GM21576 (cell line): ENCODE measurements around the gene ADPRHL1.
A peak's percentile ranks its signal among the peaks of the same experiment; 100 is the strongest.
"Not testable (repeated sequence)": the region's sequence is repeated elsewhere in the genome, so short reads cannot be mapped to it uniquely, and the experiment has no call there.

ENCODE experiments used
- ATAC-seq: cut with Tn5 transposase; IDR thresholded peaks from one replicate; pipeline ENCODE4 v1.9.1; 2021; ENCODE audit warnings: mild to moderate bottlenecking, moderate library complexity; ENCODE audit not compliant: unreplicated experiment

The ADPRHL1 gene

GRCh38 chr13:113403255-113404104, 49.8 kb downstream of the ADPRHL1 start:
- no peak for ATAC-seq

GRCh38 chr13:113402471-113403254, 50.6 kb downstream of the ADPRHL1 start:
- ATAC-seq = no peak

DNA sequence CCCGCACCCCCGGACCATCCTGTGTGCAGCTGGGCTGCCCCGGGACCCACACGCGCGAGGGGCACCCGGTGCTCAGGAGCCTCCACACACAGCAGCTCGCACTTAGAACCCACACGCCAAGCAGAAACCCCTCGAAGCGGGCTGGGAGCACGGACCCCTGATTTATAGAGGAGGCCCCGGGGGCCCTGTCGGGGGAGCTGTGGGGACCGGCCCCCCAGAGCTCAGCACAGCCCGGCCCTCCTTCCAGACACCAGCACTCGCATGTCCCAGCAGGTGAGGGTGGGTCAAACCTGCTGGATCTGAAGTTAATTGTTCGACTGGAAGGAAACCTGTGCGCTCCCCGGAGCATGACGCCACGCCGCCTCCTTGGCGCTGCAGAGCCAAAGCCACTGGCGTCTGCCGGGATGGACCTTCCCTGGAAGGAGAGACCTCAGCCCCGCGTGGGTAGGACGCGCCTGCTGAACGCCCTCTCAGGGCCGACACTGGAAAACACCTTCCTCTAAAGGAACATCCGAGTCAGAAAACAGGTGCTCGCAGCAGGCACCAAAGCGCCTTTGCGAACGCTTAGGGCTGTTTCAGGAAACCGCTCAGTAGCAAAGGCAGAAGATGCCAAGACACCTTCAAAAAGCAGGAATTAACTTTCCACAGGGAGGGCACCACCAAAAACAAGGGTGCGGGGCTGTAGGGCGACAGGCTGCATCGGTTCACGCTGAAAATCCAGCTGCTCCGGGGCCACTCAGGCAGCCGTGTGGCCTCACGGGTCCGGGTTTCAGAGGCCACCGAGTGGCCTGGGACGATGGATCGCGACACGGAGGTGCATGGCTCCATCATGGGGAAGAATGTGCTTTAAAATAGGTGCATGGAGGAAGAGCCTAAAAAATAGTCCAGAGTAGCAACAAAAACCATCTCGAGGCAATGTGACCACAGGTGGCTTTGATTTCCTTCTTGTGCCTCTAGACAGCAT, 51.6 kb downstream of the ADPRHL1 start:
- no peak for ATAC-seq

DNA sequence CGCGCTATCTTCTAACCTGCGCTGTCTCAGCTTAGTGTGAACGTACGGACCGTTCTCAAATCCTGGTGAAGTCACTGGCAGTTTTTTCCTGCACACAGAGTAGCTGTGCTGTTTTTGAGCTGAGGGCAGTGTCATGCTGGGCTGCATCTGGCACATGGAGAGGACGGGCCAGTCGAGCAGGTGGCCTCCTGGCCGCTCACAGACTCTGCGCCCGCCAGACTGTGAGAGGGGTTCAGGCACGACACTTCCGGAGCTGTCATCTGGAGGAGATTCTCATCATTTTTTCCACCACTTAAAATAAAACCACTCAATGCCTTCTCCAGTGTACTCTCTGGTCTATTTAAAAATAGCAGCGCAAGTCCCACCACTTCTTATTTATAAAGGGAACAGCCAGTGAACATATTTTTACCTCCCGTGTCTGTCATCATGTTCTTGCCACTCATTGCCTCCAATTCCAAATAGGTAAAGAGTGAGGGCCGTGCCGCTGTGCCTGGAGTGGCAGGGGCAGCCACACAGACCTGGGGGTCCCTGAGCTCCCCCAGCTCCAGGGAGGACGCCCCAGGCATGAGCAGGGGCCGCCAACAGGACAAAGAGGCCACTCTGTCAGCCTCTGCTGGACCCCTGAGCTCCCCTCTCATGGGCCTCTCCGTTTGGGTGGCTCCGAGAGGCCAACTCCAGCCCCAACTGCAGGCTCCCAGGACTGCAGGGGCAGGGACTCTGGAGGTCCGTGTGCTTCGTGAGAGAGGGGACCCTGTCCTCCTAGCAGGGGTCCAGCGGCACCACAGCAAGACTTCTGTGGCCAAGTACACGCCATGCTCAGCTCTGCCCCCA, 52.5 kb downstream of the ADPRHL1 start:
- ATAC-seq = no peak

- no peak for ATAC-seq
Measured at GRCh38 chr13:113399755-113400149, 53.5 kb downstream of the ADPRHL1 start.

- ATAC-seq = no peak
Measured at GRCh38 chr13:113398963-113399754, 54.1 kb downstream of the ADPRHL1 start.

DNA sequence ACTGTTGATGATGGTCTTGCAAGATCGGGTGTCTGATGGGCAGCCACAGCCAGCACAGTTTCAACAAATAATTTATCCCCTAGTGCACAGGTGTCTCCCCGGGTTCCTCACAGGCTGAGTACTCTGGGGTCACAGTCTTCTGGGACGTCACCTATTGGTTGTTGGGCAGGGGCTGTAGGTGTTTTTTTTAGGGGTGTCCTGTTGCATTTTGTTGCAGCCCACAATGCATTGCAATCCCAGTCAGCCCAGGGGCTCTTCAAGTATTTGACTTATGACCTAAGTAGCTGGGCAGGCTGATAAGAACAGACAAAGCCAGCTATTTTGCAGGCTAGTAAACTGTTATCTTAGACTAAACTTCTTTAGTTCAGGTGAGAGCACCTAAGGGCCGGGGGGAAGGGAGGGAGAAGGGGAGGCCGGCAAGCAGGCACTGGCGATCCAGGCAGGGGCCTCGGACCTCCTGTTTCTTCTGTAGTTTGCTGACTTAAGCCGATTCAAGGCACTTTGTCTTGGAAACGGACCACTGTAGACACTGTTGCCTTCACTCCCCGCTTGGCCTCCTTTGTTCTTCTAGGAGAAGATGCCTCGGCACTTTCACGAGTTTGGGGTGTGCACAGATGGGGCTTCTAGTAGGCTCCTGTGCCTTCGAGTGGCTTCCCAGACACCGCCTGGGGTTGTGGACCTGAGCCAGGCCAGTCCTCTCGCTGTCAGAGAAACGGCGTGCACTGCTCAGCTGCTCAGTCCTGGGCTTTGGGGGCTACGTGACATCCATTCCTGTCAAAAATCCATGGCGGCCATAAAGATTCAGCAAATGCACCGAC, 55.5 kb downstream of the ADPRHL1 start:
- no peak for ATAC-seq

DNA sequence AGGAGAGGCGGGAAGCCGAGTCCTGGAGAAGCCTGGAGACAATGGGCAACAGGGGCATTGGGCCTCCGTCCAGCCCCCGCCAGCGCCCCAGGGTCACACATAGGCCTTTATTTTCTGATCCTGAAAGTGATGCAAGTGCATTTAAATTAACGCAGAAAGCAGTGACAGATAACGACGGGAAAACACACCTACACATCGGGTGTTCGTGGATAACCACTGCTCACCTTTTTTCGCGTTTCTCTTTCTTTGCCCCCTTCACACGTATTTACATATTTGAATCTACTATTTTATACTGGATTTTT, 59.0 kb downstream of the ADPRHL1 start:
- ATAC-seq = no peak

DNA sequence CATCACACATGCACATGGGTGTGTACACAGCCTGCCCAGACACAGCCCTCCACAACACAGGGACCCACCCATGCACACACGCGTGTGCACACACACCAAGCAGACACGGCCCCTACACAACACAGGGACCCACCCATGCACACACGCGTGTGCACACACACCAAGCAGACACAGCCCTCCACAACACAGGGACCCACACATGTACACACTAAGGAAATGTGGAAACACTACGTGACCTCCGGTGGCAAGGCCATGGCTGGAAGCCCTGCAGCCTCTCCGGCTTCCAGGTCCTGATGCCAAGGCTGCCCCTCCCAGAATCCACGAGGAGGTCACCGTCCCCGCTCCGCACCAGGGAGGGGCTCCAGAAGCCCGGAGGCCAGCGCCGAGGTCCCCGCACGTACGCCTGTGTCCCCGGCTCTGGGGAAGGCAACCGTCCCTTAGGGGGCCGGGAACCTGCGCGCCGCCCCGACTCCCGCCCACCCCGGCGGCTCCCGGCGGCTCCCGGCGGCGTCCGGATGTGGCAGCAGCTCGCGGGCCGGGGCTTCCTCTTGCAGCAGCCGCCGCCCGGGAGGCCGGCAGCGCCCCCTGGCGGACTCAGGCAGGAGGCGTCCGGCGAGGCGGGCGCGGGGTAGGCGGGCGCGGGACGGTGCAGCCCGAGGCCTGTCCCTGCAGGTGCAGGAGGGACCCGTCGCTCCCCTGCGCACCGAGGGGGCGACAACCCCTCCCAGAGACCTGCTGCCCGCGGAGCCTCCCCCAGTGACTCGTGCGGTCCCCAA, 59.5 kb downstream of the ADPRHL1 start:
- ATAC-seq = peak; percentile 91

DNA sequence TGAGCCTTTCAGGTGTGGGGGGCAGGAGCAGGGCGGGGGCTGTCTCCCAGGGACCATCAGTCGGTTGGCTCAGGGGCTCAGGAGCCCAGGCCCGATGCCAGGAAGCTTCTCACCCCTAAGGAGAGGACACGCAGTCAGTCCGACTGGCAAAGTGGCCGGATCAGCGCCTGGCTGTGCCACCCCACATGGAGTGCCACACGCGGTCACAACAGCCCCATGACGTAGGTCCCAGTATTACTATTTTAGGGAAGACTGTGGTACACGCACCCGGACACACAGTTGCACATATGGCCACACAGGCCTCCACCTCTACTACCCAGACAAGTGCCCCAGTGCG, 60.1 kb downstream of the ADPRHL1 start:
- ATAC-seq = no peak

GRCh38 chr13:113390874-113391497, 62.3 kb downstream of the ADPRHL1 start:
- ATAC-seq = no peak

GRCh38 chr13:113389586-113389985, 63.7 kb downstream of the ADPRHL1 start:
- ATAC-seq = not testable (repeated sequence)

- no peak for ATAC-seq
Measured at GRCh38 chr13:113387396-113387795, 65.9 kb downstream of the ADPRHL1 start.

- ATAC-seq = no peak
Measured at GRCh38 chr13:113383089-113383488, 70.2 kb downstream of the ADPRHL1 start.

- ATAC-seq = not testable (repeated sequence)
Measured at GRCh38 chr13:113382542-113382941, 70.7 kb downstream of the ADPRHL1 start.

- no peak for ATAC-seq
Measured at GRCh38 chr13:113378825-113379224, 74.5 kb downstream of the ADPRHL1 start.

DNA sequence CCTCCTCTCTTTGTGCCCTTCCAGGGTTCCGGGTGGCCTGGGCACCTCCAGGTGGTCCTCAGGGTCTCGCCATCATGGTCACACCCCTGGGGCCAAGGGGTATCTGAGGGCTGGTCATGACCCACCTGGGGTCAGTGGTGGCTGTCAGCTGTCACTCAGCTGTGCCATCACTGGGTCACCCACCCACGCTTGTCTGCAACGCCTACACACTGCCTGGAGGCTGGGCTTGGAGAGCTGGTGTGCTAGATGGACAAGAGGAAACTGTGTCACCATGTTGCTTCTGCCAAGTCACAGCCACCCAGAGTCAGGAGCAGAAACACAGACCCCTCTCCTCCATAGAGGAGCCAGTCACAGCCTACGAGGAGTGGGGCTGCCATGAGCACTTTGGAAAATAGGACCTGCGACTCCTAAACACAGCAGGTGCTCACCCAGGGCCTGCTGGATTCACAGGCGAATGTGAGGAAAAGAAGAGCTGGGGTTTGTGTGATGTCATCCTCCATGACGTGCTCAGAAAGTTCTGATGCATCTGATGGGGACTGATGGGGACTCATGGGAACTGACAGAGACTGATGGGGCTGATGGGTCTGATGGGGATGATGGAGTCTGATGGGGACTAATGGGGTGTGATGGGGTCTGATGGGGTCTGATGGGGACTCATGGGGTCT, 78.6 kb downstream of the ADPRHL1 start:
- ATAC-seq = no peak
